HepG2 (cell line): ENCODE data around the gene ERCC2.

Experiments
- FOSL1 ChIP-seq: sonication (generic); formaldehyde crosslinking; IDR thresholded peaks from 2 replicates; pipeline ENCODE4 v1.9.0; 2021; ENCODE audit warnings: missing genetic modification reagents, borderline replicate concordance
- GABPA ChIP-seq, 2 experiments: IDR thresholded peaks; 2 replicates each; pipeline ENCODE4 v1.6.1; 2011 to 2016; ENCODE audit warnings: low read depth in 2 of 2, low read length in 1 of 2, missing biosample characterization in 1 of 2, missing genetic modification characterization in 1 of 2
- HNF4A ChIP-seq: sonication (generic); formaldehyde crosslinking; IDR thresholded peaks from 2 replicates; pipeline ENCODE4 v1.4.0; 2020; ENCODE audit warnings: missing genetic modification reagents
- KLF16 ChIP-seq, 2 experiments: sonication (generic) in 1 of 2; formaldehyde crosslinking in 1 of 2; IDR thresholded peaks; 2 replicates each; pipeline versions ENCODE4 v1.6.1 to v1.8.0; 2016 to 2023; ENCODE audit warnings: missing genetic modification reagents in 2 of 2, missing compliant biosample characterization in 1 of 2
- MXI1 ChIP-seq: IDR thresholded peaks from 3 replicates; pipeline ENCODE4 v1.6.1; 2012; ENCODE audit warnings: low read depth, low read length, inconsistent platforms, borderline replicate concordance
- NCOA1 ChIP-seq: sonication (generic); formaldehyde crosslinking; IDR thresholded peaks from 2 replicates; pipeline ENCODE4 v1.9.0; 2021; ENCODE audit warnings: missing genetic modification reagents
- POLR2A ChIP-seq, 2 experiments: IDR thresholded peaks; 2 replicates each; pipeline ENCODE4 v1.6.1; 2011; ENCODE audit warnings: low read depth in 2 of 2, low read length in 2 of 2, mild to moderate bottlenecking in 1 of 2, moderate library complexity in 1 of 2; ENCODE audit not compliant: insufficient read depth in 1 of 2
- RFX5 ChIP-seq: IDR thresholded peaks from 2 replicates; pipeline ENCODE4 v1.6.1; 2011; ENCODE audit warnings: low read depth, low read length, improper control_type of control experiment
- ZNF234 ChIP-seq: sonication (generic); formaldehyde crosslinking; conservative IDR thresholded peaks from 2 replicates; pipeline ENCODE4 v1.5.1; 2020; ENCODE audit warnings: mild to moderate bottlenecking, missing genetic modification reagents
- ZNF788 ChIP-seq: sonication (generic); formaldehyde crosslinking; IDR thresholded peaks from 2 replicates; pipeline ENCODE4 v1.5.0; 2020; ENCODE audit warnings: mild to moderate bottlenecking, missing genetic modification reagents, borderline replicate concordance
- TF ChIP-seq, protein P1 (sequence below): sonication (generic); formaldehyde crosslinking; IDR thresholded peaks from 2 replicates; pipeline ENCODE4 v1.5.0; 2020; ENCODE audit warnings: mild to moderate bottlenecking, missing genetic modification reagents, moderate library complexity
- TF ChIP-seq, protein P2 (sequence below): IDR thresholded peaks from 2 replicates; pipeline ENCODE4 v1.6.1; 2012; ENCODE audit warnings: inconsistent platforms
- TF ChIP-seq, protein P3 (sequence below): sonication (generic); formaldehyde crosslinking; IDR thresholded peaks from 2 replicates; pipeline ENCODE4 v1.4.0; 2020; ENCODE audit warnings: mild to moderate bottlenecking, missing genetic modification reagents, borderline replicate concordance

DNA sequence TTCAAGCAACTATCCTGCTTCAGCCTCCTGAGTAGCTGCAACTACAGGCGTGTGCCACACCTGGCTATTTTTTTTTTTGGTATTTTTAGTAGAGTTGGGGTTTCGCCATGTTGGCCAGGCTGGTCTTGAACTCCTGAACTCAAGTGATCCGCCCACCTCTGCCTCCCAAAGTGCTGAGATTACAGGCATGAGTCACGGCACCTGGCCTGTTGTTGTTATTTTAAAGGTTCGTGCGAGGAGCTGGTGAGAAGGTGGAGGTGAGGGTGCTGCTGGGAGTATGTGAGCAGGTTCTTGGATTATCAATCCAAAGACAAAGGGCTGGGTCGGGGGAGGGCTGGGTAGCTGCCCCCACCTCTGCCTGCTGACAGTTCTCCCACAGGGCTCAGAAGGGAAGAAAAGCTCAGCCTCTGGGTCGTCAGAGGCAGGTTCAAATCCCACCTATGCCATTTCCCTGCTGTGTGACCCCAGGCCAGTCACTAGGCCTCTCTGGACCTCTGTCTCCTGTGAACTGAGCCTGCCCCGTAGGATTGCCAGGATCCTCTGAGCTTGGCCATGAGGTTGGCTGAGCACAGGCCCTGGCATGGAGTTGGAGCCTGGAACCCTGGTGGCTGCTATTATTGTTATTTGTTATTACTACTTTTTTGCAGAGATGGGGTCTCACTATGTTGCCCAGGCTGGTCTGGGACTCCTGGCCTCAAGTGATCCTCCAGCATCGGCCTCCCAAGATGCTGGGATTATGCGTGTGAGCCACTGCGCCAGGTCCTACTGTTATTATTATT is 49.2 kb downstream of the ERCC2 start:
- TF ChIP-seq NCOA1 (CRISPR knock-in tag), result no peak
- no peak for TF ChIP-seq MXI1
- TF ChIP-seq, protein P1, sequence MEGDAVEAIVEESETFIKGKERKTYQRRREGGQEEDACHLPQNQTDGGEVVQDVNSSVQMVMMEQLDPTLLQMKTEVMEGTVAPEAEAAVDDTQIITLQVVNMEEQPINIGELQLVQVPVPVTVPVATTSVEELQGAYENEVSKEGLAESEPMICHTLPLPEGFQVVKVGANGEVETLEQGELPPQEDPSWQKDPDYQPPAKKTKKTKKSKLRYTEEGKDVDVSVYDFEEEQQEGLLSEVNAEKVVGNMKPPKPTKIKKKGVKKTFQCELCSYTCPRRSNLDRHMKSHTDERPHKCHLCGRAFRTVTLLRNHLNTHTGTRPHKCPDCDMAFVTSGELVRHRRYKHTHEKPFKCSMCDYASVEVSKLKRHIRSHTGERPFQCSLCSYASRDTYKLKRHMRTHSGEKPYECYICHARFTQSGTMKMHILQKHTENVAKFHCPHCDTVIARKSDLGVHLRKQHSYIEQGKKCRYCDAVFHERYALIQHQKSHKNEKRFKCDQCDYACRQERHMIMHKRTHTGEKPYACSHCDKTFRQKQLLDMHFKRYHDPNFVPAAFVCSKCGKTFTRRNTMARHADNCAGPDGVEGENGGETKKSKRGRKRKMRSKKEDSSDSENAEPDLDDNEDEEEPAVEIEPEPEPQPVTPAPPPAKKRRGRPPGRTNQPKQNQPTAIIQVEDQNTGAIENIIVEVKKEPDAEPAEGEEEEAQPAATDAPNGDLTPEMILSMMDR (CRISPR knock-in tag), result no peak
- TF ChIP-seq KLF16 (CRISPR knock-in tag; IDR thresholded peaks at IDR 0.05), result no peak
- no peak for TF ChIP-seq HNF4A
- TF ChIP-seq FOSL1 (CRISPR knock-in tag), result no peak
- TF ChIP-seq ZNF234 (CRISPR knock-in tag), result no peak
- TF ChIP-seq ZNF788, result no peak
- no peak for TF ChIP-seq GABPA (IDR thresholded peaks at IDR 0.05; ENCODE audit: low read depth, low read length)
- TF ChIP-seq GABPA (CRISPR knock-in tag; IDR thresholded peaks at IDR 0.05; ENCODE audit: low read depth), result no peak
- no peak for TF ChIP-seq POLR2A (IDR thresholded peaks at IDR 0.05; ENCODE audit: insufficient read depth in 1 of 2, low read depth in 2 of 2, low read length in 2 of 2)
- TF ChIP-seq, protein P2, sequence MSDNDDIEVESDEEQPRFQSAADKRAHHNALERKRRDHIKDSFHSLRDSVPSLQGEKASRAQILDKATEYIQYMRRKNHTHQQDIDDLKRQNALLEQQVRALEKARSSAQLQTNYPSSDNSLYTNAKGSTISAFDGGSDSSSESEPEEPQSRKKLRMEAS, result no peak
- no peak for TF ChIP-seq RFX5
- TF ChIP-seq, protein P3, sequence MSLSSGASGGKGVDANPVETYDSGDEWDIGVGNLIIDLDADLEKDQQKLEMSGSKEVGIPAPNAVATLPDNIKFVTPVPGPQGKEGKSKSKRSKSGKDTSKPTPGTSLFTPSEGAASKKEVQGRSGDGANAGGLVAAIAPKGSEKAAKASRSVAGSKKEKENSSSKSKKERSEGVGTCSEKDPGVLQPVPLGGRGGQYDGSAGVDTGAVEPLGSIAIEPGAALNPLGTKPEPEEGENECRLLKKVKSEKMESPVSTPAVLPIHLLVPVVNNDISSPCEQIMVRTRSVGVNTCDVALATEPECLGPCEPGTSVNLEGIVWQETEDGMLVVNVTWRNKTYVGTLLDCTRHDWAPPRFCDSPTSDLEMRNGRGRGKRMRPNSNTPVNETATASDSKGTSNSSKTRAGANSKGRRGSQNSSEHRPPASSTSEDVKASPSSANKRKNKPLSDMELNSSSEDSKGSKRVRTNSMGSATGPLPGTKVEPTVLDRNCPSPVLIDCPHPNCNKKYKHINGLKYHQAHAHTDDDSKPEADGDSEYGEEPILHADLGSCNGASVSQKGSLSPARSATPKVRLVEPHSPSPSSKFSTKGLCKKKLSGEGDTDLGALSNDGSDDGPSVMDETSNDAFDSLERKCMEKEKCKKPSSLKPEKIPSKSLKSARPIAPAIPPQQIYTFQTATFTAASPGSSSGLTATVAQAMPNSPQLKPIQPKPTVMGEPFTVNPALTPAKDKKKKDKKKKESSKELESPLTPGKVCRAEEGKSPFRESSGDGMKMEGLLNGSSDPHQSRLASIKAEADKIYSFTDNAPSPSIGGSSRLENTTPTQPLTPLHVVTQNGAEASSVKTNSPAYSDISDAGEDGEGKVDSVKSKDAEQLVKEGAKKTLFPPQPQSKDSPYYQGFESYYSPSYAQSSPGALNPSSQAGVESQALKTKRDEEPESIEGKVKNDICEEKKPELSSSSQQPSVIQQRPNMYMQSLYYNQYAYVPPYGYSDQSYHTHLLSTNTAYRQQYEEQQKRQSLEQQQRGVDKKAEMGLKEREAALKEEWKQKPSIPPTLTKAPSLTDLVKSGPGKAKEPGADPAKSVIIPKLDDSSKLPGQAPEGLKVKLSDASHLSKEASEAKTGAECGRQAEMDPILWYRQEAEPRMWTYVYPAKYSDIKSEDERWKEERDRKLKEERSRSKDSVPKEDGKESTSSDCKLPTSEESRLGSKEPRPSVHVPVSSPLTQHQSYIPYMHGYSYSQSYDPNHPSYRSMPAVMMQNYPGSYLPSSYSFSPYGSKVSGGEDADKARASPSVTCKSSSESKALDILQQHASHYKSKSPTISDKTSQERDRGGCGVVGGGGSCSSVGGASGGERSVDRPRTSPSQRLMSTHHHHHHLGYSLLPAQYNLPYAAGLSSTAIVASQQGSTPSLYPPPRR (CRISPR knock-in tag), result no peak
